ENCODE measurements around the gene TMA16.
"Not testable (repeated sequence)": the region's sequence is repeated elsewhere in the genome, so short reads cannot be mapped to it uniquely, and the experiment has no call there.

TMA16 gene

DNA sequence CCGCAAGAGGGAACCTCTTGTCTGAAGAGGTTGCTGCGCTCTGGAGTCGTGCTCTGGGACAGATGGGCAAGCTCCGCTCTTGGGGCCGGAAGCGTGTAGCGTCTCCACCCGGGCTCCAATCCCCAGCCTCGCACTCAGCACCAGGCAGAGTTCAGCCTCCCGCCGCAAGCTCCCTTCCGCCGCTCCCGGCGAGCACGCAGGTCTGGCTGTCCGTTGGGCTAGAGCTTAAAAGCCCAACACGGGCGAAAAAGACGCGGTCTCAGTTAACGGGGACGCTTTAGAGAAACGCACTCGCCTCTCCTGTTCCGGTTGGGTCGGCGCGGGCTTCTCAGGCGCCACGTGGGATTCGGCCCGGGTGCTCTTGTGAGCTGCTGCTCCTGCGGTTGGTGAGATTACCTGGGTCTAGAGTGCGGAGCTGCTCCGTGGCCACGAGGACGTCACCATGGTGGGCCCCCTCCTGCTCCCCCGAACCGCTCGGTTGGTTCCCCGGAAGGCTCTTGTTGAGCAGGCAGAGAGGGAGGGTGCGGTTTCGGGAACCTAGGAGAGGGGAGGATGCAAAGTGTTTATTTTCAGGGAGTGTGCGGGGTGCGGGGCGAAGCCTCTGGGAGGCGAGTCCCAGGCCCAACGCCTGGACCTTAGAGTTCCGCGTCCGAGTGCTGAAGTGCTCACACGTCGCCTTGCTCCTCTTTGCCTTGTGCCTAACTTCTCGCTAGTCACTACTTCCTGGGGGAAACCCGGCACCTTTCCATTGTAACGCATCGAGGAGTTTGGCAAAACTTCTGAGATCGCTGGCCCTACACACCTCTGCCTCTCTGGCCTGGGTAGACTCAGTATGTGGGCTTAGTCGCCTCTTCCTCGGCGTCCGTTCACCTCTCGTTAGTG is at the start of gene TMA16:
TMA16 (plus strand) TSS at position 331 of the 882 bp plus-strand sequence; CDS start at position 443, 112 bp downstream.
- DNase-seq = peak; percentile 93

DNA sequence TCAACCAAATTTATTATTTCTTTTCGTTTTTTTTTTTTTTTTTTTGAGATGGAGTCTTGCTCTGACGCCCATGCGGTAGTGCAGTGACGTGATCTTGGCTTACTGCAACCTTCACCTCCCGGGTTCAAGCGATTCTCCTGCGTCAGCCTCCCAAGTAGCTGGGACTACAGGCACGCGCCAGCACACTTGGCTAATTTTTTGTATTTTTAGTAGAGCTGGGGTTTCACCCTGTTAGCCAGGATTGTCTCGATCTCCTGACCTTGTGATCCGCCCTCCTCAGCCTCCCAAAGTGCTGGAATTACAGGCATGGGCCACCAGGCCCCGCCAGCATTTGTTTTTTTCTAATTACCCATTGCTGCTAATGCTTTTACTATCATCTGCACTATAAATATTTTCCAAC is 47.5 kb upstream of the TMA16 start:
- not testable (repeated sequence) for DNase-seq

DNA sequence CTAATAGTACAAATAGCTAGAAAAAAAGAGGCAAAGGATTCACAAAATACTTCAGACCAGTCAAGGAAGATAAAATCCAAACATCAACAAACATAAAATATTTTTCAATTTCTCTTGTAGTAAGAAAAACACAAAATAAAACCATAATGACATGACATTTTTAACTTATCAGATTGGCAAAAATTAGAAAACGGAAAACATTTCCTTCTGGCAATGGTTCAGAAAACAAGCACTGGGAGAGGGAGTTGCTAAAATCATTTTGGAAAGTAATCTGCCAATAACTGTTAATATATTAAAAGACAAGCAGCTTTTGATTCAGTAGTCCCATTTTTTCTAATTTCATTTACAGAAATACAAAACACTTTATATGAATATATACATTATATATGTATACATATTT is 47.0 kb upstream of the TMA16 start:
- DNase-seq = no peak

DNA sequence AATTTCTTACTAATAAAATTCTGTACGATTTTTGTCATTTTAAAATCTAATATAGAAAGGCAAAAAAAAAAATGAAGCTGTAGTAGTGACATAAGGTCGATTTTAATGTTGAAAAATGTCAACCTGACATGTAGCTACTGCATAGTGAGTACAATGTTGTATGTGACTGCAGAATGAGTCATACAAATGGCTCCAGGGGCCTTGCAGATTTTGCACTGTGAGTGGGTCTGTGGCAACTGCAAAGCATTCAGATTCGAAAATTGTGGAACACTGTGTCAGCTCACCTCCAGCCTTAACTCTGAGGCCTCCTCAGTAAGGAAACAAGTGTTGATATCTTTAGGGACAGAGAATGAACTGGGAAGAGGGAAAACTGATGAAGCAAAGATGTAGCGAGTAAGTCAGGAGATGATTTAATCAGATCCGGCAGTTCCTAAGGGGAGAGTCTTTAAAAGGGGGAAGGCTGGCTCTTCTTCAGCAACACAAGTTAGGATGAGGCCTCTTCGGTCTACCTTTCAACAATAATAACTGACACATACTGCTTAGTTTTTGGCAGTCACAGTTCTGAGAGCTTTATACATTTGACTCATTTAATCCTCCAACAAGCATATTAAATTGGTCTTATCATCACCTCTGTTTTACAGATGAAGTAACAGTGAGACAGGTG is 45.8 kb upstream of the TMA16 start:
- DNase-seq = no peak

DNA sequence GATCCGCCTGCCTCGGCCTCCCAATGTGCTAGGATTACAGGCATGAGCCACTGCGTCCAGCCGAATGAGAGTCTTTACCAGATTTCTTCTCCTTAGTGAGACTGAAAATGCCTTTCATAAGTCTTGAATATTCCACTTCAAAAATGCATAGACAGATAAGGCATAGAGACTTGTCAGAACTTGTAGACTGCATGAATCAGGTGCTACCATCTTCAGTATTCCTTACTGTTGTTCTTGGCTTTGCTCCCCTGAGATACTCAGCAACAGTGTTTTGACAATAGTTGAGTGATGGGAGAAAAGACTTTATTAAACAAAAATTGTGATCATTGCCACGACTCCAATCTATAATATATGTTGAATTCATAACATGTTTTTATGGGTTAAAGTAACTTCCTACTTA is 31.9 kb upstream of the TMA16 start:
- DNase-seq = no peak

DNA sequence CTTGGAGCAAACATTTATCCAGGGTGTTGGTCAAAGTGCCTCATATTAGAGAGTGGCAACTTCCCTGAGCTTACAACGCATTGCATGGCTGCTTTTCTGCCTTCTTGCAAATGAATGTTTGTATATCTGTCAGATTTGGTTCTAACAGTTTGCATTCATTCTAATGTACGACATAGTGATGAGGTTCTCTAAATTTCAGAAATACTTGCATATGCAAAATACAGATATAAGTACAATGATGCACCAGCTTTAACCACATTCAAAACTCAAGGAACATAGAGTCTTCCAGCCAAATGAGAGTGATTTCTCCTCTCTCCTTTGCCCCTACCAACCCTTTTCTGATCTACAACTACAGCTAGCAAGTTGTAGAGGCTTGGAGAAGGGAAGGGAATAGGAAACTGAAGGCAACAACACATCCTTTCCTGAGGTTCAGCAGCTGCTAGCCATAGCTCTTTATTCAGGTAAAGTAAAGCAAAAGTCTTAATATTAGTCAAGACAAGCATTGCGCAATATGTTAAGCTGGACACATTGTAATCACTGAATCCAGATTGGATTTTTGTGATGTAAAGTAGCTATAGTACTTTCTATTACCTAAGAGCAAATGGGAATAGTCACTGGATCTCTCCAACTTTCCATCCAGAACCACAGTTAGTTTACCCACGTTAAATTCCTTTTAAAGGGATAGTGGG is 27.3 kb upstream of the TMA16 start:
- DNase-seq = no peak

DNA sequence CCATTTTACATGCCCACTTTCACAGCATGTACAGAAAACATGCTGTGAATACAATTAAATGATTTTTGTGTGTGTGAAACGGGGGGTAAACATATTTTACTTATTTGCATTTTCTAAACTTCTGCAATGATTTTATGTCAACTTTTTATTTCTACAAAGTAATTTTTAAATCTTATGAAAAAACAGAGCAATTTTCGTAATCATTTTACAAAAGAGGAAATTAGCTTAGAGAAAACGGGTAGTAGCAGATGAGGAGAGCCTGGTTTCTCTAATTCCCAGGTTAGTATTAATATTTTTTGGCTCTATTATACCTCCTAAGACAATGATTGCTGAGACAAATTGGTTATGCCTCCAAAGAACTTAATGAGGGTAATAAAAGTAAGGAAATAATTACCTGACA is 24.1 kb upstream of the TMA16 start:
- no peak for DNase-seq

DNA sequence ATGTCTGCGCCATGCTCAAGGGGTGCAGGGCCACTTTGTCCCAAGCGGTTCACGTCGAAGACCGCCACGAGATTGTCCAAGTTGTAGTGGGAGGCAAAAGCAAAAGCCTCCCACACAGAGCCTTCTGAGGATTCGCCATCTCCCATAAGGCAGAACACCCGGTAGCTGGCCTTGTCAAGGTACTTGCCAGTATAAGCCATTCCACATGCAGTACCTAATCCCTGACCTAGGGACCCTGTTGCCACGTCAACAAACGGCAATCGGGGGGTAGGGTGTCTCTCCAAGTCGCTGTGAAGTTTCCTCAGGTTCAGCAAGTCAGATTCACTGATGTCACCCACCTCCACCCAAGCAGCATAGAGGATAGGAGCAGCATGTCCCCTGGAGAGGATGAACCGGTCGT is 21.4 kb upstream of the TMA16 start:
- no peak for DNase-seq

DNA sequence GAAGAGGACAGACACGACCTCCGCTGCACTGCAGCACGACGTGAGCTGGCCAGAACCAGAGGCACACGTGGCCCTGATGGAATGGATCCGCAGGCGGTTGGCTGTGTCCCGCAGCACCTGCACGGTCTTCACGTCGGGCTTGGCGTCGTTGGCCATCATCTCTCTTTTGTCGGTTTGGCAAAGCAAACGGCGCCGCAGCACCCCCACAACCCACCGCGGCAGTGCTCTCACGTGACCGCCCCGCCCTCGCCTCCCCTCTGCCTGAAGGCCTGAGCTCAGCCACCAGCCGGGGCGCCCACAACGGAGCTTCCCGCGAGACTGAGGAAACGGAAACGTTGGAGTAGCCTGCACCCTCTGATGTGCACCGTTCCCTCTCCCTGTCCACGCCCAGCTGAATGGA is 20.9 kb upstream of the TMA16 start, which contains the start of gene TKTL2:
TKTL2 (minus strand) TSS at position 179 of the 400 bp plus-strand sequence; CDS start at position 159, 20 bp downstream.
- no peak for DNase-seq

DNA sequence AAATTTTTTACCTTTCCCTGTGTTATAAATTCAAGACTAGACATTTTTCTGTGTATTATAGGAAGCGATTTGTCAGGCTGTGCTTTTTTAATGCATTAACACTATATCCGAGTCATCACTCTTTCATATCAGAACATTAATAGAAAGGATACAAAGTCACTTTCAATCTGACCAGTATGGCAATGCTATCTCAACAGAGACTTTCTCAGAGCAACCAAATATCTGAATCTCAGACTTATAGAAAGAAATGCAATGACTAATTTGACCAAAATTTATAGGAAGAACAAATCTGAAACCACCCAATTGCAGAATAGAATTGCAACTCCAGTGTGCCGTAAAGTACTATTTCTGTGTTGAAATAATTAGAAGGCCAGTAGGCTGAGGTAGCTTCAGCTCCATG is 20.5 kb upstream of the TMA16 start:
- no peak for DNase-seq

DNA sequence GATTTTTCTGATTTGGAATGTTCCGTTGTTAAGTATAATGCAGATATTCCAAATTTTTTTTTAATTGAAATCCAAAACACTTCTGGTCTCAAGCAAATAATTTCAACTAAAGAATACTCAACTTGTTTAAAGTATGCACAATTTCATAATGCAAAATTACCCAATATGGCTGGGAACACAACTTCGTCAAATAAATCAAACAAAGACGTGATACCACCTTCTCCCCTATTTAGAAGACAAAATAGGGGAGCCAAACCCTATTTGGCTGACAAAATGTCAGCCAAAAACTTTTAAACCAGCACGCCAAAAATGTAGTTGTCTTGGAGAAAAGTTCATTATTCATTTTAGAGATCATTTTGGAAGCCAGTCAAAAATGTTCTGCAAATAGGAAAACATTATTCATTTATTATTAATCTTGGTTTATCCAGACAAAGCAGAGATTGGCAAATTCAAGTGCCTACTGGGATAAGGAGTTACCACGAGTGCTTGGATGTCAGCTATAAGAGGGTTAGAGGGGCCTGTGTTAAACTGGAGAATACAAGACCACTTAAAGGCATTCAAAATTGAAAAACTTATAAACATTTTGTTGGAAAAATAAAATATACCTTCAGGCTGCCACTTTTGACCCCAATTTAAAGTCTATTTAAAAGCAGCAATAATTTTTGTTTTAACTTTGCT is 17.6 kb upstream of the TMA16 start:
- DNase-seq = no peak

DNA sequence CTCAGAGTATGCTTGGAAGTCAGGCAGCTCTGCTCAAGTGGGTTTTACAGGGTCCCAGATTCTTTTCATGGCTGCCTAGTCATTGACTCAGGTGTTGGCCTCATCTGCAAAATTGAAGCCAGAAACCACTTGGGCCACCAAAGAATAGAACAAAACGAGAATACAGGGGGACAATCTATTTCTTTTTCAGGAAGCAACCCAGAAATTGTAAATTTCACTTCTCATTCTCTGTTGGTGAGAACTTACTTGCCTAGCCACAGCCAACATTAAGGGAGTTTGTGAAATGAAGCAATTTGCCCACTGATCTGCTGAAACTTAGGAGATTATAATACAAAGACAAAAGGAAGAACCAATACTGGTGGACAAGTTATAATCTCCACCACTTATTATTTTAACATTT is 12.3 kb upstream of the TMA16 start:
- DNase-seq = no peak

DNA sequence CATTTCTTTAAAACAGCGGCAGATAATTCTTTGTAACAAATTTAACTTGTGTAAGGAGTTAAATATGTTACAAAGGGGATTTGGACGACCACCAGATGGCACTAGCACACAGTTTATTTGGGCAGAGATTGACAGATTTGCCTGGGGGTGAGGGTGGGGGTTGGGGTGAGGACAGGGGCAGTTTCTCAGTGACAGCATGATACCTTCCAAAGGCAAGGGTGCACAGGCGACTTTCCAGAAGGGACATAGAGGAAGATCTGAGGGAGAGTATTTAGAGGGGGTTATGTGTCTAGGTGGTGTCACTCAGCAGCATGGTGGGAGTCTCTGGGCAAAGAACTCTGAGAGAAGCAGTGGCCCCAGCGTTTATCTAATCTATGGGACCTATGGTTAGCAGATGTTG is 9.6 kb upstream of the TMA16 start:
- peak; percentile 37 for DNase-seq

DNA sequence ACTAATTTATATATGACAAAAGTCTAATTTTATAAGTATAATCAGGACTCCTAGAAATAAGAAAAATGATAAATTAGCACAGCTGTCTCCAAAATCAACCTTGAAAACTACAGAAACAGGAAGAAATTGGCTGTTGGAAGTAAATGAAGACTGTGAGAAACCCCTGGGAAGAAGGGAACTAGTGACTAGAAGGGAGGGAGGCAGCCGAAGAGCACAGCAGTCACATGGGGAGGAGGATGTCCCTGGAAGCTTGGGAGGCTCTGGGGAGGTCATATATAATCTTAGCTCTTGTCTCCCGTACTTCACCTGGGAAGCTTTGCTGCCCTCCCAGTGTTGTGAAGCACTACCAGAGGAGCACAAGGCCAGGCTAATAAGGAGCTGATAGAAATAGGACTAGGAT is 8.9 kb upstream of the TMA16 start:
- no peak for DNase-seq

DNA sequence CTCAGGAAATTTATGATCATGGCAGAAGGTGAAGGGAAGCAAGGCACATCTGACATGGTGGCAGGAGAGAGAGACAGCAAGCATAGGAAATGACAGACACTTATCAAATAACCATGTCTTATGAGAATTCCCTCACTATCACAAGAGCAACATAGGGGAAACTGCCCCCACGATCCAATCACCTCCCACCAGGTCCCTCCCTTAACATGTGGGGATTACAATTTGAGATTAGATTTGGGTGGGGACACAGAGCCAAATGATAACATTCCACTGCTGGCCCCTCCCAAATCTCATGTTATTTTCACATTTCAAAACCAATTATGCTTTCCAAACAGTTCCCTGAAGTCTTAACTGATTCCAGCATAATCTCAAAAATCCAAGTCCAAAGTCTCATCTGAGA is 8.2 kb upstream of the TMA16 start:
- DNase-seq = no peak

DNA sequence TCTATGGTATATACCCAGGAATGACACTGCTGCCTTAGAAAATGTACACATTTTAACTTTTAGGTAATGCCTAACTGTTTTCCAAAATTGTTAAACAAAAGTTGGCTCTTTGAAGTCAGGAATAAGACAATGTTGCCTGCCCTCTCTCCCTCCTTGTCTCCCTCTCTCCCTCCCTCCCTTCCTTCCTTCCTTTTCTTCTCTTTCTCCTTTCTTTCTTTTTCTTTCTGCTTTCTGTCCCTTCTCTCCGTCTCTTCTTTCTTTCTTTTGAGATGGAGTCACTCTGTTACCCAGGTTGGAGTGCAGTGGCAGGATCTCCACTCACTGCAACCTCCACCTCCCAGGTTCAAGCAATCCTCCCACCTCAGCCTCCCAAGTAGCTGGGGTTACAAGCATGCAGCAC is 4.6 kb upstream of the TMA16 start:
- no peak for DNase-seq

DNA sequence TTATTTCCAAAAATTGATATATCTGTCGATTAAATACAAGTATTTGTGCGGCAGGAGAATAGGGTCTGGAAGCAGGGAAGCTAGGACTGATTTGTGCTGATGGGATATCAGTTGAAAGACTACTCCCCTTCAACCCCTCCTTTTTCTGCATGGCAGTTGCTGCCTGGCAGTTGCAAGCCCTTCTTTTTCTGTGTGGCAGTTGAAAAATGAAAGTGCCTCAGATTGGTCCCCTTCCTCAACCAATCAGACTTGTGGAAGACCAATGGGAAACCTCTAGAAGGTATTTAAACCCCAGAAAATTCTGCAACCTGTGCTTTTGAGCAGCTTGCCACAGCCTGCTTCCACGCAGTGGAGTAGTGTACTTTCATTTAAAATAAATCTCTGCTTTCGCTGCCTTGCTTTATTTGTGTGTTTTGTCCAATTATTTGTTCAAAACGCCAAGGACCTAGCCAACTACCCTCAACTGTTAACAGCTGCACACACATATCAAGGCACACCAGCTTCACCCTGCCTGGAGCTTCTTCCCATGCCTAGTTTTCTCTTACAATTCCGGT is 1.5 kb upstream of the TMA16 start:
- DNase-seq = no peak

DNA sequence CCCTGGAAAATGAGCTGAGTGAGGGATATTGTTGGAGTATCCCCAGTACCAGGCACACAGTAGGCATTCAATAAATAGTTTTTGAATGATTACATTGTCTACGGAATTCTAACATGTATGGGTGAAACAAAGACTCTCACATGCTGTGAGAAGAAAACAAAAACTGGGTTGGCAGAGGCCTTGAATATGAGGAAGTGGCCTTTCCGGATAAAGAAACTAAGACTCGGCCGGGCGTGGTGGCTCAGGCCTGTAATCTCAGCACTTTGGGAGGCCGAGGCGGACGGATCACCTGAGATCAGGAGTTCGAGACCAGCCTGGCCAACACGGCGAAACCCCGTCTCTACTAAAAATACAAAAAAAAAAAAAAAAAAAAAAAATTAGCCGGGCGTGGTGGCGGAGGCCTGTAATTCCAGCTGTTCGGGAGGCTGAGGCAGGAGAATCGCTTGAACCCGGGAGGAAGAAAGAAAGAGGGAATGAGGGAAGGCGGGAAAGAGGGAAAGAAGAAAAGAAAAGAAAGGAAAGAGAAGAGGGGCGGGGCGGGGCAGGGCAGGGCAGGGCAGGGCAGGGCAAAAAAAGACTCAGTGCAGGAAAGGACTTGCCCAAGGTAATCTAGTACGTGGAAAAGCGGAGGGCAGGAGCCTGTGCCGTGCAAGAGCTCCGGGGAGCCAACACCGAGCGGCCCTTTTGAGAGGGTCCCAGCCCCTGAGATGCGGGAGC is 689 bp upstream of the TMA16 start:
- no peak for DNase-seq

DNA sequence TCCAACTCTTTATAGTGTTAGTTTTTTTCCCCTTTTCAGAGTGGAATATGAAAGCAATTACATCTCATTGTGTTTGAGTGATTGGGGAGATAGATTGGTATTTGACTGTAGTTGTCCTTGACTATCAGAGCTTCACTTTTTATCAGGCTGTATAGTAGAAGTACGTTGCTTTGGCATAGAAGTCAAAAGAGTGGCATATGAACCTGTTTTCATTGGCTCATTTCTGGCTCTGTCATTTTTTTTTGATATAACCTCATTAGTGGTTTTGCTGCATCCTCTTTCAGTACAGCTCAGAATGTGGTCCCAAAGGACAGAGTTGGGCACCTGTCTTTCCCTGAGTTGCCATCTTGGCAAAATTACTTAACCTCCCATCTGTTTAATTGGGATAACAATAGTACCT is 1.4 kb downstream of the TMA16 start:
- no peak for DNase-seq

DNA sequence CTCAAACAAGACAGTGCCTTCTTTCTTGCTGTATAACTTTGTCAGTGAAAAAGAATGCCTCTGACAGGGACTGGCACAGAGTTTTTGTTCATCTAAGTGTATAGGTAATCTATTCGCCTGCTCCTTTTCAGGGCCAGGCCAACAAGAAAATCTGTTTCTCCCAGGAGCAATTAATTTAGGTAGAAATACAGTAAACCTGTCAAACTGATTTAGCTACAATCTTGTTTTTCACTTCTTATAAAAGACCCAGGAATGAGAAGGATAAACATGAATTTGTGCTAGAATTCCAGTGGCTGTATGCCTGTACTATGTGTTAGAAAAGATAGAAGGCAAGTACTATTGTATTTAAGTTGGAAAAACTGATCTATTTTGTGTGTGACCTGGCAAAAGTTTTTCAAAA is 6.1 kb downstream of the TMA16 start:
- no peak for DNase-seq

DNA sequence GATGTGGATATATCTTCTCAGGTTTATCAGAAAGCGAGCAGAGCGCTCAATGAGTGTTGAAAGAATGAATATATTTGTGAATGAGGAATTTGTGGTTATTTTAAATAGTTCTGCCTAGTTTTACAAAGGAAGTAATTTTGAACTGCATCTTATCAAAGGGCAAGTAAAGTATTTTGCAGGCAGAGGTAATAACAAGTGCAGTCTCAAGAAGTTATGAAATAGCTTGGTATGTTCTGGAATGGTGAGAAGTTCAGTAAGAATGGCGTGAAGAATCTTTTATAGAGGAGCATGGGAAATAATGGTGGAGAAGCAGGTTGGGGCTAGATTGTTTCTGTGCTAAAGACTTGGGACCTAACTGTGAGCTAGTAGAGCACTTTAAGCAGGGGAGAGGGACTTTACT is 10.9 kb downstream of the TMA16 start:
- DNase-seq = no peak

DNA sequence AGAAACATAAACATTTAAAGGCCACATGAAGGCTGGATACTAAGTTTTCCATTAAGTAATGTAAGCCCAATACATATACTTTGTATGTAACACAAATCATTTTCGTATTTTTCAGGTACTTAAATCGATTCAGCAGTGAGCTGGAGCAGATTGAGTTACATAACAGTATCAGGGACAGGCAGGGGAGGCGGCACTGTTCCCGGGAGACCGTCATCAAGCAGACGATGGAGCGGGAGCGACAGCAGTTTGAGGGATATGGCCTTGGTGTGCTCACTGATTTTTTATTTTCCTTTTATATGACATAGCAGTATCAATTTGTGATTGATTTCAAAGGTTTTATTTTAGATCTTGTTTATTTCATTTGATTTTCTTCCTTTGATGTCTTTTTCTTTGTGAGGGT is 20.7 kb downstream of the TMA16 start:
- no peak for DNase-seq
